Astrocyte (in vitro differentiated cells and primary cell): ENCODE measurements around the gene UNC5C. TPM values are rescaled to one million over a fixed set of nuclear protein-coding genes. Genes with fewer than 3 reads are reported as not detected.

Experiments used
- DNase-seq: peaks from one replicate; pipeline ENCODE4 v3.0.0-alpha.2; 2010; ENCODE audit warnings: low read depth
- FAIRE-seq: peaks from 2 replicates; lab custom pipeline; 2011; peaks lifted over from hg19 to GRCh38; lab: Jason Lieb, UNC
- H2AFZ ChIP-seq: 2 replicates; pipeline ENCODE4 v1.6.0; 2012; ENCODE audit warnings: low read depth, low read length, inconsistent platforms
- H3K27ac ChIP-seq: 2 replicates; pipeline ENCODE4 v1.5.1; 2011; ENCODE audit warnings: low read depth, low read length, inconsistent platforms
- H3K27me3 ChIP-seq: 2 replicates; pipeline ENCODE4 v1.6.0; 2011; ENCODE audit warnings: low read length, inconsistent platforms; ENCODE audit not compliant: insufficient read depth
- H3K36me3 ChIP-seq: 2 replicates; pipeline ENCODE4 v1.5.1; 2011; ENCODE audit warnings: low read length, inconsistent platforms; ENCODE audit not compliant: insufficient read depth
- H3K4me1 ChIP-seq: 2 replicates; pipeline ENCODE4 v1.5.1; 2011; ENCODE audit warnings: low read length, inconsistent platforms; ENCODE audit not compliant: insufficient read depth
- H3K4me2 ChIP-seq: 2 replicates; pipeline ENCODE4 v1.6.0; 2012; ENCODE audit warnings: low read length, inconsistent platforms
- H3K4me3 ChIP-seq: 2 replicates; pipeline ENCODE4 v1.5.1; 2011; ENCODE audit warnings: low read depth, mild to moderate bottlenecking, low read length, inconsistent platforms; ENCODE audit not compliant: insufficient read depth
- H3K79me2 ChIP-seq: 2 replicates; pipeline ENCODE4 v1.6.0; 2012; ENCODE audit warnings: mild to moderate bottlenecking, low read length, inconsistent platforms; ENCODE audit not compliant: insufficient read depth
- H3K9ac ChIP-seq: 2 replicates; pipeline ENCODE4 v1.6.0; 2012; ENCODE audit warnings: mild to moderate bottlenecking, low read length, inconsistent platforms
- H3K9me3 ChIP-seq: 2 replicates; pipeline ENCODE4 v1.5.1; 2012; ENCODE audit warnings: low read depth, mild to moderate bottlenecking, low read length, inconsistent platforms; ENCODE audit not compliant: insufficient read depth
- H4K20me1 ChIP-seq: 2 replicates; pipeline ENCODE4 v1.6.0; 2012; ENCODE audit warnings: low read length, inconsistent platforms; ENCODE audit not compliant: insufficient read depth
- H3K27ac Mint-ChIP-seq: one replicate; pipeline ENCODE4 v1.8.0; 2021; ENCODE audit warnings: mild to moderate bottlenecking, mixed read lengths; ENCODE audit not compliant: unreplicated experiment
- H3K27me3 Mint-ChIP-seq: one replicate; pipeline ENCODE4 v1.8.0; 2021; ENCODE audit warnings: low read depth, mixed read lengths; ENCODE audit not compliant: unreplicated experiment
- H3K36me3 Mint-ChIP-seq: one replicate; pipeline ENCODE4 v1.8.0; 2021; ENCODE audit warnings: low read depth, mixed read lengths; ENCODE audit not compliant: unreplicated experiment
- H3K4me1 Mint-ChIP-seq: one replicate; pipeline ENCODE4 v1.8.0; 2021; ENCODE audit warnings: low read depth, mixed read lengths; ENCODE audit not compliant: unreplicated experiment
- H3K4me3 Mint-ChIP-seq: one replicate; pipeline ENCODE4 v1.8.0; 2021; ENCODE audit warnings: mild to moderate bottlenecking, moderate library complexity, mixed read lengths; ENCODE audit not compliant: unreplicated experiment
- H3K9me3 Mint-ChIP-seq: one replicate; pipeline ENCODE4 v1.8.0; 2021; ENCODE audit warnings: mild to moderate bottlenecking, mixed read lengths; ENCODE audit not compliant: unreplicated experiment
- CTCF ChIP-seq: IDR thresholded peaks from 2 replicates; pipeline ENCODE4 v1.5.1; 2011; ENCODE audit warnings: low read depth, mild to moderate bottlenecking, inconsistent platforms, low read length, moderate library complexity; ENCODE audit not compliant: insufficient read depth
- EZH2 ChIP-seq: IDR thresholded peaks from 2 replicates; pipeline ENCODE4 v1.6.1; 2012; ENCODE audit warnings: mild to moderate bottlenecking, low read length, inconsistent platforms; ENCODE audit not compliant: insufficient read depth
- total RNA-seq: library from RNA; stranded (reverse); gene quantifications from 2 replicates; pipeline ENCODE4 v1.2.1, GENCODE V29; 2021

Gene UNC5C
- total RNA-seq, 1 donor from 2014 or later: 3.1 TPM

GRCh38 chr4:95238554-95238953, 310.2 kb downstream of the UNC5C start:
- Histone ChIP-seq H3K79me2 (no peaks in the 10 kb centered on the region), H3K36me3 (no peaks in the 10 kb centered on the region), H3K4me1 (no peaks in the 10 kb centered on the region), H3K27me3 (no peaks in the 10 kb centered on the region), H3K4me2 (no peak overlapping the region), H3K9ac (no peak overlapping the region), H3K4me3 (no peak overlapping the region), H3K27ac (no peak overlapping the region), H3K9me3 (no peaks in the 10 kb centered on the region), H4K20me1 (no peaks in the 10 kb centered on the region), H2AFZ (no peak overlapping the region)
- no peak overlapping the region for H3K27ac Mint-ChIP-seq
- no peaks in the 10 kb centered on the region for H3K4me1 Mint-ChIP-seq
- H3K27me3 Mint-ChIP-seq: no peaks in the 10 kb centered on the region
- no peak for FAIRE-seq
- no peak for TF ChIP-seq EZH2
- no peak for TF ChIP-seq CTCF
- no peak for DNase-seq
- no peaks in the 10 kb centered on the region for H3K36me3 Mint-ChIP-seq
- H3K4me3 Mint-ChIP-seq: no peak overlapping the region
- no peaks in the 10 kb centered on the region for H3K9me3 Mint-ChIP-seq

GRCh38 chr4:95232358-95233156, 316.2 kb downstream of the UNC5C start:
- H3K9me3 Mint-ChIP-seq: no peaks in the 10 kb centered on the region
- Histone ChIP-seq H3K79me2 (no peaks in the 10 kb centered on the region), H3K4me3 (no peak overlapping the region), H3K27ac (no peak overlapping the region), H4K20me1 (no peaks in the 10 kb centered on the region), H3K9me3 (no peaks in the 10 kb centered on the region), H3K4me2 (no peak overlapping the region), H3K4me1 (no peaks in the 10 kb centered on the region), H2AFZ (no peak overlapping the region), H3K27me3 (no peaks in the 10 kb centered on the region), H3K9ac (no peak overlapping the region), H3K36me3 (no peaks in the 10 kb centered on the region)
- peaks cover 9% of the 10 kb centered on the region for H3K4me1 Mint-ChIP-seq
- DNase-seq: no peak
- no peak for FAIRE-seq
- TF ChIP-seq CTCF (no peak), EZH2 (no peak)
- no peaks in the 10 kb centered on the region for H3K27me3 Mint-ChIP-seq
- no peaks in the 10 kb centered on the region for H3K36me3 Mint-ChIP-seq
- no peak overlapping the region for H3K27ac Mint-ChIP-seq
- H3K4me3 Mint-ChIP-seq: no peak overlapping the region

GRCh38 chr4:95231681-95232080, 317.1 kb downstream of the UNC5C start:
- Histone ChIP-seq H3K27ac (no peak overlapping the region), H3K9ac (no peak overlapping the region), H4K20me1 (no peaks in the 10 kb centered on the region), H3K36me3 (no peaks in the 10 kb centered on the region), H3K79me2 (no peaks in the 10 kb centered on the region), H3K27me3 (no peaks in the 10 kb centered on the region), H3K4me2 (no peak overlapping the region), H3K4me3 (no peak overlapping the region), H3K9me3 (no peaks in the 10 kb centered on the region), H3K4me1 (no peaks in the 10 kb centered on the region), H2AFZ (no peak overlapping the region)
- Mint-ChIP-seq H3K4me3 (no peak overlapping the region), H3K36me3 (no peaks in the 10 kb centered on the region), H3K4me1 (peaks cover 9% of the 10 kb centered on the region), H3K9me3 (no peaks in the 10 kb centered on the region), H3K27ac (no peak overlapping the region), H3K27me3 (no peaks in the 10 kb centered on the region)
- TF ChIP-seq EZH2 (no peak), CTCF (no peak)
- DNase-seq (no peak), FAIRE-seq (no peak)
